Measurements from ENCODE around the gene POP7.
A peak's percentile ranks its signal among the peaks of the same experiment; 100 is the strongest.
"Not testable (repeated sequence)": the region's sequence is repeated elsewhere in the genome, so short reads cannot be mapped to it uniquely, and the experiment has no call there.

Gene POP7

GRCh38 chr7:100705753-100706671 is at the start of gene POP7:
Gene POP7 (plus strand): TSS chr7:100706121. CDS start chr7:100706831, 710 bp downstream.
- peak; percentile 98 to 99 for DNase-seq (ENCODE audit: low read depth in 2 of 2)

GRCh38 chr7:100662194-100662776 is 43.6 kb upstream of the POP7 start:
- DNase-seq (ENCODE audit: low read depth in 2 of 2) = not testable (repeated sequence)

DNA sequence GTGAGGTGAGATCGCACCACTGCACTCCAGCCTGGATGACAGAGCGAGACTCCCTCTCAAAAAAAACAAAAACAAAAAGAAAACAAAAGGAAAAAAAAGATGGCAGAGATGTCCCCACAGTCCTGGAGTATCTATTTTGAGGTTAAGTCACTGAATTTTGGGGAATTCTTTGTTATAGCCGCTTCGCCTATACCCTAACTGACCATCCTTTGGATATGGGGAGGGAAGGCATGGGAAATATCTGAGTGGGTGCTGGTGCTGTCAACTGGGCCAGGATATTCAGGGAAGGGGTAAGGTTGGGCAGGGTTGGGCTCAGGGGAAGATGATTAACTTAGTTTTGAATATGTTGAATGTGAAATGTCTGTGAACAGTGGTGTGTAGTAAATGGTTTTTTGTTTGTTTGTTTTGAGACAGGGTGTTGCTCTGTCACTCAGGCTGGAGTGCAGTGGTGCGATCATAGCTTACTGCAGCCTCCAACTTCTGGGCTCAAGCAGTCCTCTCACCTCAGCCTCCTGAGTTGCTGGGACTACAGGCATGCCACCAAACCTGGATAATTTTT is 40.7 kb upstream of the POP7 start:
- DNase-seq (ENCODE audit: low read depth in 2 of 2) = no peak

GRCh38 chr7:100667331-100668068 is 38.4 kb upstream of the POP7 start:
- no peak for DNase-seq (ENCODE audit: low read depth in 2 of 2)

- no peak for DNase-seq (ENCODE audit: low read depth in 2 of 2)
Observed at GRCh38 chr7:100668069-100668449, 37.9 kb upstream of the POP7 start.

DNA sequence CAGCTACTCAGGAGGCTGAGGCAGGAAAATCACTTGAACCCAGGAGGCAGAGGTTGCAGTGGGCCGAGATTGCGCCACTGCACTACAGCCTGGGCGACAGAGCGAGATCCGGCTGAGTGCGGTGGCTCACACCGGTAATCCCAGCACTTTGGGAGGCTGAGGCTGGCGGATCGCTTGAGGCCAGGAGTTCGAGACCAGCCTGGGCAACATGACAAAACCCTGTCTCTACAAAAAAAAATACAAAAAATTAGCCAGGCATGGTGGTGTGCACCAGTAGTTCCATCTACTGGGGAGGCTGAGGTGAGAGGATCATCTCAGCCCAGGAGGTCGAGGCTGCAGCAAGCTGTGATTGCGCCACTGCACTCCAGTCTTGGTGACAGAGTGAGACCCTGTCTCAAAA is 36.8 kb upstream of the POP7 start:
- not testable (repeated sequence) for DNase-seq (ENCODE audit: low read depth in 2 of 2)

- DNase-seq (ENCODE audit: low read depth in 2 of 2) = no peak
Observed at GRCh38 chr7:100670074-100670473, 35.8 kb upstream of the POP7 start.

DNA sequence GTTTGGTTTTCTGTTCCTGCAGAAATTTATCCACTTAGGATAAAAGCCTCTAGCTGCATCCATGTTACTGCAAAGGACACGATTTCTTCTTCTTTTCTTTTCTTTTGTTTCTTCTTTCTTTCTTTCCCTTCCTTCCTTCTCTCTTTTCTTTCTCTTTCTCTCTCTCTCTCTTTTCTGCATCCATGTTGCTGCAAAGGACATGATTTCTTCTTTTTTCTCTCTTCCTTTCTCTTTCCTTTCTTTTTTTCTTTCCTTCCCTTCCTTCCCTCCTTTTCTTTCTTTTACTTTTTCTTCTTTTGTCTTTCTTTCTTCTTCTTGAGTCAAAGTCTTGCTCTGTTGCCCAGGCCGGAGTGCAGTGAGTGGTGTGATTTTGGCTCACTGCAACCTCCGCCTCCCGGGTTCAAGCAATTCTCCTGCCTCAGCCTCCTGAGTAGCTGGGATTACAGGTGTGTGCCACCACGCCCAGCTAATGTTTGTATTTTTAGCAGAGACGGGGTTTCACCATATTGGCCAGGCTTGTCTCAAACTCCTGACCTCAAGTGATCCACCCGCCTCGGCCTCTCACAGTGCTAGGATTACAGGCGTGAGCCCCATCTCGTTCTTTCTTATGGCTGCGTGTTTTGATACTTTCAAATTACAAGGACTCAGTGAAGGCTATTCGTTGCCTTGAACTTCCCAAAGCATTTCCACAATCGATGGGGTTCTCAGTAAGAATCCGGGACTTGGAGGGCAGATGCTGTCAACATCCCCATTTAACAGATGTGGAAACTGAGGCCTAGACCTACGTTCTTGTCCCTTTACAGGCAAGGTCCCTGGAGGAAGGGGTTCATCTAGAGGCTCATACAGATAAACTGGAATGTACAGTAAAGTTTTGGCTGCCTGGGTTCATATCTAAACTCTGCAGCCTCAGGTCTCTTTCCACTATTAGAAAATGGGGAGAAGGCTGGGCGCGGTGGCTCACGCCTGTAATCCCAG is 34.3 kb upstream of the POP7 start:
- DNase-seq (ENCODE audit: low read depth in 2 of 2) = no peak

DNA sequence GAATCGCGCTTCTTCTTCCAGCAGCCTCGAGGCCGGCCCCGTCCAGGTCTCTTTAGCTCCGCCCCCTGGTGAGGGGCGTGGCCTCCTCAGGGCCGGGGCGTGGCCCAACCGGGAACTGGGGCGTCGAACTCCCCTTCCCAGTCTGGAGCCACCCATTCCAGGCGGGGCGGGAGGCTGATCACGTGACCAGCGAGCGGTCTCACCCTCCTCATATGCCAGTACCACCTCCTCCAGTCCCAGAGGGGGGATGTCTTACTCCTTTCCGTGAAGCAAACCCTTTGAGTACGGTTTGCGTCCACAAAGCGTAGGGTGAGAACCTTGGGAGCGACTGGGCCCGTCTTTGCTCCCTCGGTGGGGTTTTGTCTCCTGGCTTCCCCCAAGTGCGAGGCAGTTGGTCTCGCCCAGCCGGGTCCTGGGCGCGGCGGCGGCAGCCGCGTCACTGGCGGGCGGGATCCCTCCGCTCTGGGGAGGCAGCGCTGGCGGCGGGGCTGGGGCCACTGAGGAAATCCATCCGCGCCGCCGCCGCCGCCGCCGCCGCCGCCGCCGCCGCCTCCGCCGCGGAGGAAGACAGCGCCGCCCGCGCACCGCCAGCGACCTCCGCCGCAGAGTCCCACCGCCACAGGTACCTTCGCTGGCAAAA is 32.5 kb upstream of the POP7 start, which contains the start of gene GNB2:
GNB2 (plus strand) TSS at position 439 of the 640 bp plus-strand sequence. CDS start 2,526 bp downstream, outside the sequence.
- peak; percentile 98 to 99 for DNase-seq (ENCODE audit: low read depth in 2 of 2)

GRCh38 chr7:100673942-100674410 is 31.9 kb upstream of the POP7 start:
- DNase-seq (ENCODE audit: low read depth in 2 of 2) = no peak

DNA sequence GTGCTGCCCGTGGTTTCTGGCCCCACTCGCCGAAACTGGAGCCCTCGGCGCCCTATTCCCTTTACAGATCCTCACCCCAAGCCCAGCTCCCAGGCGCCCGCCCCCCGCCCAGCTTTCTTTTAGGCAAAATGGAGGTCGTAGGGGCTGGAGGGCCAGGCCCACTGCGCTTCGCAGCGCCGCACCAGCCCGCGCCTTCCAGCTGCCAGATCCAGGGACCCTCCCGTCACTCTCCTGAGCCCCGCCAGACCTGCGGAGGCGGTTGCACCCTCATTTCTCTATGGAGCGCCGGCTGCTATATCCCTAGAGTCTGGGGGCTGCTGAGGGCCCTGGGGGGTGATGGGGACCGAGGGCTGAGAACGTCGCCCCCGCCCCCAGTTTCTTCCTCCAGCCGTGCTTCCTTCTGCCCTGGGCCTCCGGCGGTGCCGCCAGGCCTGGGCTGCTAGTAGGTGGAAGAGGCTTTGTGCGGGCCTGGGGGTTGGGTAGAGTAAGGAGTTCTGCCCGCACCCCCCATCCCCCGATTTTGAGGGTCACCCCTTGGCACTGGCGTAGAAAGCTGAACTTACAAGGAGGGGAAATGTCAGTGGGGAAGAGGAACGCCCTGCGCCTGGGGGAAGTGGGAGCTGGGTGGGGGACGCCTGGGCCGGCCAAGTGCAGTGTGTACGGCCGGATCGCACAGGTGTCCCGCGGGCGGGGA is 31.4 kb upstream of the POP7 start:
- no peak for DNase-seq (ENCODE audit: low read depth in 2 of 2)

- no peak for DNase-seq (ENCODE audit: low read depth in 2 of 2)
Observed at GRCh38 chr7:100675105-100675451, 30.8 kb upstream of the POP7 start.

- peak; percentile 57 to 70 for DNase-seq (ENCODE audit: low read depth in 2 of 2)
Observed at GRCh38 chr7:100675581-100676350, 30.2 kb upstream of the POP7 start.

GRCh38 chr7:100676501-100677306 is 29.2 kb upstream of the POP7 start:
- no peak for DNase-seq (ENCODE audit: low read depth in 2 of 2)

- no peak for DNase-seq (ENCODE audit: low read depth in 2 of 2)
Observed at GRCh38 chr7:100677308-100678267, 28.3 kb upstream of the POP7 start.

DNA sequence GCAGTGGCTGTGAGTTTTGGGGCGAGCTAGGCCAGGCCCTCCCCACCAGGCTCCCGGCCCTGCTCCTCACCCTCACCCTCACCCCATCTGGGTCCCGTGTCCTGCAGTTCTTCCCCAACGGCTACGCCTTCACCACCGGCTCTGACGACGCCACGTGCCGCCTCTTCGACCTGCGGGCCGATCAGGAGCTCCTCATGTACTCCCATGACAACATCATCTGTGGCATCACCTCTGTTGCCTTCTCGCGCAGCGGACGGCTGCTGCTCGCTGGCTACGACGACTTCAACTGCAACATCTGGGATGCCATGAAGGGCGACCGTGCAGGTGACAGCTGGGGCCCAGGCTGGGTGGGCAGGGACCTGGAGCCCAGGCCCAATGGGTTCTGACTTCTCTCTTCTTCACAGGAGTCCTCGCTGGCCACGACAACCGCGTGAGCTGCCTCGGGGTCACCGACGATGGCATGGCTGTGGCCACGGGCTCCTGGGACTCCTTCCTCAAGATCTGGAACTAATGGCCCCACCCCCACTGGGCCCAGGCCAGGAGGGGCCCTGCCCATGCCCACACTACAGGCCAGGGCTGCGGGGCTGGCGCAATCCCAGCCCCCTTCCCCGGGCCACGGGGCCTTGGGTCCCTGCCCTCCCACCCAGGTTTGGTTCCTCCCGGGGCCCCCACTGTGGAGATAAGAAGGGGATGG is 27.5 kb upstream of the POP7 start:
- no peak for DNase-seq (ENCODE audit: low read depth in 2 of 2)

All from activated CD4-positive, alpha-beta T cell treated with anti-CD3 and anti-CD28 coated beads for 24 hours (primary cell).